Neural cell (in vitro differentiated cells): ENCODE data around the gene STK32B. TPM values are rescaled to one million over a fixed set of nuclear protein-coding genes. Genes with fewer than 3 reads are reported as not detected.

ENCODE experiments used
- H2AFZ ChIP-seq: fragments of 200-600, 300-800 bp; sonication (generic), shearing (Covaris generic); 2 replicates; pipeline ENCODE4 v1.6.0; 2014; ENCODE audit warnings: low read depth, mild to moderate bottlenecking, antibody characterized with exemption, low read length, moderate library complexity
- H3F3A ChIP-seq: fragments of 200-600 bp; shearing (Covaris generic); 2 replicates; pipeline ENCODE4 v1.6.1; 2016; ENCODE audit warnings: mild to moderate bottlenecking, moderate library complexity, mixed read lengths, antibody characterized with exemption, low read length; ENCODE audit not compliant: insufficient read depth, poor library complexity, severe bottlenecking
- H3K27ac ChIP-seq: fragments of 200-600, 300-800 bp; sonication (generic), shearing (Covaris generic); 2 replicates; pipeline ENCODE4 v1.5.1; 2014; ENCODE audit warnings: mild to moderate bottlenecking, low read length, moderate library complexity
- H3K27me3 ChIP-seq: fragments of 300-800, 200-600 bp; sonication (generic), shearing (Covaris generic); 2 replicates; pipeline ENCODE4 v1.6.0; 2014; ENCODE audit warnings: mild to moderate bottlenecking, low read depth, low read length, moderate library complexity; ENCODE audit not compliant: insufficient read depth
- H3K36me3 ChIP-seq: fragments of 300-800, 200-600 bp; sonication (generic), shearing (Covaris generic); 2 replicates; pipeline ENCODE4 v1.5.1; 2014; ENCODE audit warnings: mild to moderate bottlenecking, antibody characterized with exemption, low read length, moderate library complexity; ENCODE audit not compliant: insufficient read depth
- H3K4me2 ChIP-seq: fragments of 300-800, 200-600 bp; sonication (generic), shearing (Covaris generic); 2 replicates; pipeline ENCODE4 v1.6.0; 2014; ENCODE audit warnings: mild to moderate bottlenecking, low read length
- H3K4me3 ChIP-seq: fragments of 300-800, 200-600 bp; sonication (generic), shearing (Covaris generic); 2 replicates; pipeline ENCODE4 v1.5.1; 2014; ENCODE audit warnings: mild to moderate bottlenecking, low read length, moderate library complexity
- H3K79me2 ChIP-seq: fragments of 200-600 bp; shearing (Covaris generic); replicated peaks from 2 replicates; pipeline ENCODE4 v1.6.0; 2014; ENCODE audit warnings: mild to moderate bottlenecking, low read length, moderate library complexity; ENCODE audit not compliant: insufficient read depth
- H3K9ac ChIP-seq: fragments of 300-800, 200-600 bp; sonication (generic), shearing (Covaris generic); 2 replicates; pipeline ENCODE4 v1.6.1; 2016; ENCODE audit warnings: mild to moderate bottlenecking, low read length, mixed read lengths
- H3K9me2 ChIP-seq: fragments of 200-600 bp; shearing (Covaris generic); 2 replicates; pipeline ENCODE4 v1.6.1; 2016; ENCODE audit warnings: mild to moderate bottlenecking, low read length, mixed read lengths; ENCODE audit not compliant: insufficient read depth
- H3K9me3 ChIP-seq: fragments of 200-600, 300-800 bp; sonication (generic), shearing (Covaris generic); 2 replicates; pipeline ENCODE4 v1.6.1; 2016; ENCODE audit warnings: mild to moderate bottlenecking, mixed run types, low read length, moderate library complexity, mixed read lengths
- H4K20me1 ChIP-seq: fragments of 200-600 bp; shearing (Covaris generic); 2 replicates; pipeline ENCODE4 v1.6.1; 2016; ENCODE audit warnings: mild to moderate bottlenecking, mixed run types; ENCODE audit not compliant: insufficient read depth
- CTCF ChIP-seq: fragments of 450-650 bp; IDR thresholded peaks from 2 replicates; pipeline ENCODE4 v1.5.1; 2014; ENCODE audit warnings: antibody characterized with exemption, mild to moderate bottlenecking, moderate library complexity; ENCODE audit not compliant: poor library complexity, severe bottlenecking
- EP300 ChIP-seq: fragments of 450-650 bp; conservative IDR thresholded peaks from 2 replicates; pipeline ENCODE4 v1.6.1; 2014; ENCODE audit warnings: antibody characterized with exemption, mild to moderate bottlenecking, moderate library complexity; ENCODE audit not compliant: poor library complexity, severe bottlenecking
- EZH2 ChIP-seq: fragments of 200-600, 300-800 bp; shearing (Covaris generic), sonication (generic); IDR thresholded peaks from 2 replicates; pipeline ENCODE4 v1.6.1; 2014; ENCODE audit warnings: antibody characterized with exemption, low read length, borderline replicate concordance, mild to moderate bottlenecking; ENCODE audit not compliant: insufficient read depth, poor library complexity, severe bottlenecking
- MXI1 ChIP-seq: fragments of 450-650 bp; conservative IDR thresholded peaks from 2 replicates; pipeline ENCODE4 v1.6.1; 2014; ENCODE audit warnings: antibody characterized with exemption, mild to moderate bottlenecking; ENCODE audit not compliant: poor library complexity, severe bottlenecking
- POLR2AphosphoS5 ChIP-seq: IDR thresholded peaks from 2 replicates; pipeline ENCODE4 v1.6.1; 2012
- RAD21 ChIP-seq: fragments of 450-650 bp; conservative IDR thresholded peaks from 2 replicates; pipeline ENCODE4 v1.6.1; 2014; ENCODE audit warnings: antibody characterized with exemption, mild to moderate bottlenecking, moderate library complexity
- REST ChIP-seq: IDR thresholded peaks from 2 replicates; pipeline ENCODE4 v1.6.1; 2012; ENCODE audit warnings: borderline replicate concordance
- SMC3 ChIP-seq: fragments of 450-650 bp; conservative IDR thresholded peaks from 2 replicates; pipeline ENCODE4 v1.6.1; 2014; ENCODE audit warnings: antibody characterized with exemption, mild to moderate bottlenecking, moderate library complexity; ENCODE audit not compliant: poor library complexity
- TAF1 ChIP-seq: IDR thresholded peaks from 2 replicates; pipeline ENCODE4 v1.6.1; 2012; ENCODE audit warnings: low read depth
- polyA plus RNA-seq: library from polyadenylated mRNA; depleted of rRNA; stranded (reverse); fragments of >200 nt; gene quantifications from 2 replicates; pipeline ENCODE4 v1.2.3, GENCODE V29; 2014

STK32B gene
- polyA plus RNA-seq, 1 donor from 2014 or later, result 42.8 TPM

GRCh38 chr4:5444918-5445517 lies 393.7 kb downstream of the STK32B start:
- Histone ChIP-seq H3K9me3 (no peaks in the 10 kb centered on the region), H3K9me2 (no peaks in the 10 kb centered on the region), H3K4me3 (no peak overlapping the region), H3K27ac (no peak overlapping the region), H3K9ac (no peak overlapping the region), H3K36me3 (no peaks in the 10 kb centered on the region), H3K79me2 (no peaks in the 10 kb centered on the region), H2AFZ (no peak overlapping the region), H3F3A (no peaks in the 10 kb centered on the region), H4K20me1 (no peaks in the 10 kb centered on the region), H3K4me2 (no peak overlapping the region), H3K27me3 (no peaks in the 10 kb centered on the region)
- no peak for TF ChIP-seq TAF1
- no peak for TF ChIP-seq SMC3
- TF ChIP-seq REST, result no peak
- TF ChIP-seq POLR2AphosphoS5, result no peak
- TF ChIP-seq CTCF, result no peak
- no peak for TF ChIP-seq RAD21
- no peak for TF ChIP-seq MXI1
- no peak for TF ChIP-seq EZH2
- no peak for TF ChIP-seq EP300

- H3K9me2 ChIP-seq, result no peaks in the 10 kb centered on the region
- no peak overlapping the region for H2AFZ ChIP-seq
- no peak for TF ChIP-seq TAF1
- TF ChIP-seq RAD21, result no peak
- TF ChIP-seq POLR2AphosphoS5, result no peak
- no peak for TF ChIP-seq EP300
- TF ChIP-seq MXI1, result no peak
- no peak overlapping the region for H3K4me2 ChIP-seq
- H3K79me2 ChIP-seq, result no peaks in the 10 kb centered on the region
- H3K36me3 ChIP-seq, result no peaks in the 10 kb centered on the region
- no peaks in the 10 kb centered on the region for H3F3A ChIP-seq
- no peaks in the 10 kb centered on the region for H4K20me1 ChIP-seq
- no peak overlapping the region for H3K4me3 ChIP-seq
- H3K9ac ChIP-seq, result no peak overlapping the region
- no peaks in the 10 kb centered on the region for H3K9me3 ChIP-seq
- H3K27me3 ChIP-seq, result no peaks in the 10 kb centered on the region
- no peak overlapping the region for H3K27ac ChIP-seq
Observed at GRCh38 chr4:5446595-5447226, 395.4 kb downstream of the STK32B start.
